Gastrocnemius medialis (tissue), 4 donors: ENCODE data around the gene GDF7. TPM values are rescaled to one million over a fixed set of nuclear protein-coding genes. Genes with fewer than 3 reads are reported as not detected.

Source experiments
- ATAC-seq, 2 donors: fragments of 150-250 bp; one replicate each; pipeline ENCODE4 v1.9.1; 2016
- DNase-seq, 2 donors: peaks; one replicate each; pipeline ENCODE4 v3.0.0-alpha.2; 2019
- H3K27ac ChIP-seq, 4 donors: fragments of 200-600 bp; sonication (generic); 1 replicate in 1 of 4; 2 replicates in 3 of 4; pipeline ENCODE4 v1.5.1; 2016 to 2018; ENCODE audit warnings: mild to moderate bottlenecking in 2 of 4, moderate library complexity in 1 of 4
- H3K27me3 ChIP-seq, 3 donors: fragments of 200-600 bp; sonication (generic) in 2 of 3; 1 replicate in 1 of 3; 2 replicates in 2 of 3; pipeline versions ENCODE4 v1.5.1 to v1.6.0; 2016 to 2019; ENCODE audit warnings: mild to moderate bottlenecking in 1 of 3, moderate library complexity in 1 of 3
- H3K36me3 ChIP-seq, 2 donors: fragments of 200-600 bp; sonication (generic) in 1 of 2; one replicate each; pipeline ENCODE4 v1.5.1; 2017 to 2018
- H3K4me1 ChIP-seq, 2 donors: fragments of 200-600 bp; sonication (generic) in 1 of 2; one replicate each; pipeline ENCODE4 v1.5.1; 2016 to 2017; ENCODE audit warnings: mild to moderate bottlenecking in 2 of 2
- H3K4me3 ChIP-seq, 4 donors: fragments of 200-600 bp; sonication (generic) in 3 of 4; 1 replicate in 1 of 4; 2 replicates in 3 of 4; pipeline ENCODE4 v1.5.1; 2016 to 2019; ENCODE audit warnings: mild to moderate bottlenecking in 2 of 4
- H3K9me3 ChIP-seq, 3 donors: fragments of 200-600 bp; sonication (generic) in 2 of 3; 1 replicate in 1 of 3; 2 replicates in 2 of 3; pipeline ENCODE4 v1.5.1; 2016 to 2019
- POLR2A ChIP-seq, 2 donors: fragments of 450-650 bp; IDR thresholded peaks; one replicate each; pipeline ENCODE4 v1.6.1; 2017; ENCODE audit warnings: antibody characterized with exemption in 2 of 2, mild to moderate bottlenecking in 2 of 2, moderate library complexity in 2 of 2
- in situ Hi-C, 4 donors: fragments of 200-750 bp; cut with MboI; loops; one replicate each; pipeline versions ENCODE4 v1.15.0 to v1.8.0; 2017; ENCODE audit warnings: low sequenced_read_pairs in 4 of 4
- intact Hi-C: fragments of 100-400 bp; cut with DNase I; formaldehyde crosslinking; loops from one replicate; pipeline ENCODE4 v1.15.1; 2023; ENCODE audit warnings: low total_unique reads
- total RNA-seq, 4 donors: library from RNA; depleted of rRNA; stranded (reverse); fragments of >200 nt; gene quantifications; one replicate each; pipeline versions ENCODE4 v1.1.0 to v1.2.3, GENCODE V29; 2016
- TF ChIP-seq, protein P1 (sequence below), 5 experiments: fragments of 450-650 bp in 3 of 5; fragments of 200-600 bp in 2 of 5; sonication (generic) in 2 of 5; IDR thresholded peaks in 4 of 5; conservative IDR thresholded peaks in 1 of 5; 1 replicate in 4 of 5; 2 replicates in 1 of 5; pipeline ENCODE4 v1.5.1; 2016 to 2019; ENCODE audit warnings: antibody characterized with exemption in 5 of 5, mild to moderate bottlenecking in 3 of 5, moderate library complexity in 3 of 5

Gene GDF7
- total RNA-seq, 4 donors from 2014 or later: 0.02 to 0.10 (median 0.07) TPM; not detected in 1

- no peaks in the 10 kb centered on the region for H3K9me3 ChIP-seq
- TF ChIP-seq POLR2A (IDR thresholded peaks at IDR 0.05): no peak
- TF ChIP-seq, protein P1, sequence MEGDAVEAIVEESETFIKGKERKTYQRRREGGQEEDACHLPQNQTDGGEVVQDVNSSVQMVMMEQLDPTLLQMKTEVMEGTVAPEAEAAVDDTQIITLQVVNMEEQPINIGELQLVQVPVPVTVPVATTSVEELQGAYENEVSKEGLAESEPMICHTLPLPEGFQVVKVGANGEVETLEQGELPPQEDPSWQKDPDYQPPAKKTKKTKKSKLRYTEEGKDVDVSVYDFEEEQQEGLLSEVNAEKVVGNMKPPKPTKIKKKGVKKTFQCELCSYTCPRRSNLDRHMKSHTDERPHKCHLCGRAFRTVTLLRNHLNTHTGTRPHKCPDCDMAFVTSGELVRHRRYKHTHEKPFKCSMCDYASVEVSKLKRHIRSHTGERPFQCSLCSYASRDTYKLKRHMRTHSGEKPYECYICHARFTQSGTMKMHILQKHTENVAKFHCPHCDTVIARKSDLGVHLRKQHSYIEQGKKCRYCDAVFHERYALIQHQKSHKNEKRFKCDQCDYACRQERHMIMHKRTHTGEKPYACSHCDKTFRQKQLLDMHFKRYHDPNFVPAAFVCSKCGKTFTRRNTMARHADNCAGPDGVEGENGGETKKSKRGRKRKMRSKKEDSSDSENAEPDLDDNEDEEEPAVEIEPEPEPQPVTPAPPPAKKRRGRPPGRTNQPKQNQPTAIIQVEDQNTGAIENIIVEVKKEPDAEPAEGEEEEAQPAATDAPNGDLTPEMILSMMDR (IDR thresholded peaks at IDR 0.05 in 4 of 5, conservative IDR thresholded peaks at IDR 0.05 in 1 of 5): no peak
- no peak overlapping the region for H3K27ac ChIP-seq
- no peak overlapping the region for H3K4me3 ChIP-seq
- ATAC-seq (no peak), DNase-seq (no peak)
- in situ Hi-C loops (no loop called here), intact Hi-C loops (no loop called here)
- H3K27me3 ChIP-seq: no peaks in the 10 kb centered on the region
- H3K4me1 ChIP-seq: no peaks in the 10 kb centered on the region
- no peaks in the 10 kb centered on the region for H3K36me3 ChIP-seq
These were observed 50.7 kb downstream of the GDF7 start for GRCh38 chr2:20717641-20718040.

DNA sequence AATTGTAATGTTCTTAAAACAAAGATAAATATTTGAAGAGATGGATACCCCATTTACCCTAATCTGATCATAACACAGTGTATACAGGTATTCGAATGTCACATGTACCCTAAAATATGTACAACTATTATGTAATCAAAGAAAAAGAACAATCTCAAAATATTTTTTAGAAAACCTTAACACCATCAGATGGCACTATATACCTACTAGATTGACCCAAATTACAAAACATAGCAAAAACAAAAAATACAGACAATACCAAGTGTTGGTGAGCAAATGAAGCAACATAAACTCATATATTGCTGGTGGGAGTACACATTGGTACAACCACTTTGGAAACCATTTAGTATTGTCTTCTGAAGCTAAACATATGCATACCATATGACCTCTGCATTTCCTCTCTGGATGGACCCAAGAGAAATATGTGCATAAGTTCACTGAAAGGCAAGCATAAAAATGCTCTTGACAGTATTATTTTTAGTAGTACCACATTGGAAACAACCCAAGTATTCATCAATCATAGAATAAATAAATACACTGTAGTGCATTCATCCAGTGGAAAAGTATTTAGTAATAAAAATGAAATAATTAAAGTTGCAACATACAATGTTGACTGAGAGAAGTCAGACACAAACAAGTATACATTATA is 55.8 kb downstream of the GDF7 start:
- in situ Hi-C loops (no loop called here), intact Hi-C loops (no loop called here)
- Histone ChIP-seq H3K36me3 (no peaks in the 10 kb centered on the region), H3K27me3 (no peaks in the 10 kb centered on the region), H3K27ac (no peak overlapping the region), H3K4me3 (no peak overlapping the region), H3K9me3 (no peaks in the 10 kb centered on the region), H3K4me1 (no peaks in the 10 kb centered on the region)
- ATAC-seq: no peak
- no peak for DNase-seq
- TF ChIP-seq POLR2A (IDR thresholded peaks at IDR 0.05): no peak
- TF ChIP-seq, protein P1 (IDR thresholded peaks at IDR 0.05 in 4 of 5, conservative IDR thresholded peaks at IDR 0.05 in 1 of 5): no peak

DNA sequence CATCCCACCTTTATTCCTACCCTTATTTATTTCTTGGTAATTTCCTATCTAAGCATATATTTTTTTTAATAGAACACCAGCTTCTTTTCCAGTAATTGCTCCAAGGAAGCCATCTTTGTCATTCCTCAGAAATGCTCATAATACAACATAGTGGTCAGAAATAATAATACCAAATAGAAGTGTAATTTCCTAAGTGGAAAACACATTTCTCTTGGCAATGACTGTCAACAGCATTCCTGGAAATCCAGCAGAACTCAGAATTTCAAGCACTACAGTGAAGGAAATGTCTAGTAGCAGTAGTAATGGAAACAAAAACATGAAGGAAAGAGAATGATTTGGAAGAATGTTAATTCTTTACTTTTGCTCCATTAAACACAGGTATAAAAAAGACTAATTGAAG is 56.6 kb downstream of the GDF7 start:
- H3K27me3 ChIP-seq: no peaks in the 10 kb centered on the region
- intact Hi-C loops: no loop called here
- no peaks in the 10 kb centered on the region for H3K9me3 ChIP-seq
- no peaks in the 10 kb centered on the region for H3K4me1 ChIP-seq
- DNase-seq (no peak), ATAC-seq (no peak)
- TF ChIP-seq, protein P1 (IDR thresholded peaks at IDR 0.05 in 4 of 5, conservative IDR thresholded peaks at IDR 0.05 in 1 of 5): no peak
- TF ChIP-seq POLR2A (IDR thresholded peaks at IDR 0.05): no peak
- H3K4me3 ChIP-seq: no peak overlapping the region
- no peak overlapping the region for H3K27ac ChIP-seq
- no peaks in the 10 kb centered on the region for H3K36me3 ChIP-seq
- in situ Hi-C loops: no loop called here

- intact Hi-C loops (loop anchor here (1.0 kb wide), 1 partner anchor 24 kb away; no protein-coding TSS in a partner anchor), in situ Hi-C loops (no loop called here)
- Histone ChIP-seq H3K27me3 (no peaks in the 10 kb centered on the region), H3K36me3 (no peaks in the 10 kb centered on the region), H3K4me1 (no peaks in the 10 kb centered on the region), H3K27ac (no peak overlapping the region), H3K4me3 (no peak overlapping the region), H3K9me3 (no peaks in the 10 kb centered on the region)
- TF ChIP-seq, protein P1 (IDR thresholded peaks at IDR 0.05 in 4 of 5, conservative IDR thresholded peaks at IDR 0.05 in 1 of 5): no peak
- no peak for TF ChIP-seq POLR2A (IDR thresholded peaks at IDR 0.05)
- DNase-seq: no peak
- ATAC-seq: no peak
These were observed 57.6 kb downstream of the GDF7 start for GRCh38 chr2:20724500-20725053.
